Smooth muscle cell (in vitro differentiated cells): Measurements from ENCODE around the gene CLMN. TPM values are rescaled to one million over a fixed set of nuclear protein-coding genes. Genes with fewer than 3 reads are reported as not detected.

Experiments used
- DNase-seq: peaks from one replicate; lab custom pipeline; 2025; ENCODE audit not compliant: unreplicated experiment; lab: John Stamatoyannopoulos, UW
- H2AFZ ChIP-seq: fragments of 200-600 bp; sonication (generic); 2 replicates; pipeline ENCODE4 v1.6.0; 2016; ENCODE audit warnings: antibody characterized with exemption, low read depth, mild to moderate bottlenecking
- H3F3A ChIP-seq: fragments of 200-600 bp; sonication (generic); 2 replicates; pipeline ENCODE4 v1.6.0; 2017; ENCODE audit warnings: antibody characterized with exemption, low read depth
- H3K27ac ChIP-seq: fragments of 200-600 bp; sonication (generic); 2 replicates; pipeline ENCODE4 v1.5.1; 2016; ENCODE audit warnings: low read depth, mild to moderate bottlenecking
- H3K27me3 ChIP-seq: fragments of 200-600 bp; sonication (generic); 2 replicates; pipeline ENCODE4 v1.6.1; 2016; ENCODE audit warnings: low read depth, mild to moderate bottlenecking
- H3K36me3 ChIP-seq: fragments of 200-600 bp; sonication (generic); 2 replicates; pipeline ENCODE4 v1.5.1; 2016; ENCODE audit warnings: low read depth
- H3K4me1 ChIP-seq: fragments of 200-600 bp; sonication (generic); 2 replicates; pipeline ENCODE4 v1.5.1; 2016; ENCODE audit warnings: low read depth
- H3K4me2 ChIP-seq: fragments of 200-600 bp; sonication (generic); 2 replicates; pipeline ENCODE4 v1.6.0; 2016; ENCODE audit warnings: mild to moderate bottlenecking
- H3K4me3 ChIP-seq: fragments of 200-600 bp; sonication (generic); 2 replicates; pipeline ENCODE4 v1.5.1; 2016; ENCODE audit warnings: mild to moderate bottlenecking
- H3K79me2 ChIP-seq: fragments of 200-600 bp; sonication (generic); 2 replicates; pipeline ENCODE4 v1.6.0; 2016; ENCODE audit warnings: low read depth, mild to moderate bottlenecking
- H3K9ac ChIP-seq: fragments of 200-600 bp; sonication (generic); 2 replicates; pipeline ENCODE4 v1.6.0; 2016; ENCODE audit warnings: low read depth
- H3K9me3 ChIP-seq: fragments of 200-600 bp; sonication (generic); replicated peaks from 2 replicates; pipeline ENCODE4 v1.5.1; 2016; ENCODE audit warnings: low read depth
- H4K20me1 ChIP-seq: fragments of 200-600 bp; sonication (generic); 2 replicates; pipeline ENCODE4 v1.6.0; 2016; ENCODE audit warnings: low read depth
- WGBS: methylation state at CpG from one replicate; pipeline ENCODE4 v1.1.7; 2016; ENCODE audit warnings: low lambda C conversion rate; 5-methylcytosine and 5-hydroxymethylcytosine counted together
- polyA plus RNA-seq: library from polyadenylated mRNA; unstranded; fragments of >200 nt; fragmentation: Nextera tagmentation; extraction: Ambion mirVana; gene quantifications from 2 replicates; pipeline ENCODE4 v1.2.1, GENCODE V29; 2016
- total RNA-seq: library from RNA; depleted of rRNA; stranded (reverse); fragments of >200 nt; gene quantifications from 2 replicates; pipeline ENCODE4 v1.2.3, GENCODE V29; 2014
- TF ChIP-seq, protein P1 (sequence below): fragments of 200-600 bp; sonication (generic); IDR thresholded peaks from 2 replicates; pipeline ENCODE4 v1.5.1; 2017; ENCODE audit warnings: borderline replicate concordance, mild to moderate bottlenecking, antibody characterized with exemption; ENCODE audit not compliant: insufficient read depth, poor library complexity, severe bottlenecking

CLMN gene
- total and polyA plus RNA-seq, 2 experiments from 2014 or later, result 1.3 to 3.5 TPM

DNA sequence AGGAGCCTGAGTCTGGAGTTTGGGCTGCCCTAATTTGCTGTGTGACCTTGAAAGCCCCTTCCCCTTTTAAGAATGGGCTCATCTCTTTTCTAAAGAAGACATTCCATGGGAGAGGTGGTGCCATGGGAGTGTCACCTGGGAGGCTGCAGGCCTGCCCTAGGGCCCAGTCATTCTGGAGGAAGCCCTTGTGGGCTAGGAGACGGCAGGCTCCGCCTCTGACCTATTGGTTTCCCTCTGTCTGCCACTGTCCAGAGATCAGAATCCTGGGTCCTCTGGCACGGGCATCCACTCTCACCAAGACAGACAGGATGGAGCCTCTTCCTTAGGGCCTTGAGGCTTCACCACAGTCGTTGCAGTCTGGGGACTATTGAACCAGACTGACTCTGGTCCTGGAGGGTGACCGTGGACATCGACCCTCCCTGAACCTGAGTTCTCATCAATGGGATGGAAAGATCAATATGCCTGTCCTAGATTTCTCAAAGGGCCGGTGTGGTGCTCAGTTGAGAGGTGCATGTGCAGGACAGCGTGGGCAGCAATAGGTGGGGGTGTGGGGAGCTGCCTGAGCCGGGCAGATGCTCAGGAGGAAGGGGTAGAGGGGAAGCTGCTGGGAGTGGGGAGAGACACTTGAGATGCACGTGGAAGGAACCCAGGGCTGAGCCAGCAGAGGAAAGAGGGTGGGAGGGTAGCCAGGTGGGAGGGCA, 12.2 kb upstream of the CLMN start:
- no peak overlapping the region for H3K9ac ChIP-seq
- H3K36me3 ChIP-seq, result no peaks in the 10 kb centered on the region
- no peaks in the 10 kb centered on the region for H4K20me1 ChIP-seq
- no peak for DNase-seq
- TF ChIP-seq, protein P1, sequence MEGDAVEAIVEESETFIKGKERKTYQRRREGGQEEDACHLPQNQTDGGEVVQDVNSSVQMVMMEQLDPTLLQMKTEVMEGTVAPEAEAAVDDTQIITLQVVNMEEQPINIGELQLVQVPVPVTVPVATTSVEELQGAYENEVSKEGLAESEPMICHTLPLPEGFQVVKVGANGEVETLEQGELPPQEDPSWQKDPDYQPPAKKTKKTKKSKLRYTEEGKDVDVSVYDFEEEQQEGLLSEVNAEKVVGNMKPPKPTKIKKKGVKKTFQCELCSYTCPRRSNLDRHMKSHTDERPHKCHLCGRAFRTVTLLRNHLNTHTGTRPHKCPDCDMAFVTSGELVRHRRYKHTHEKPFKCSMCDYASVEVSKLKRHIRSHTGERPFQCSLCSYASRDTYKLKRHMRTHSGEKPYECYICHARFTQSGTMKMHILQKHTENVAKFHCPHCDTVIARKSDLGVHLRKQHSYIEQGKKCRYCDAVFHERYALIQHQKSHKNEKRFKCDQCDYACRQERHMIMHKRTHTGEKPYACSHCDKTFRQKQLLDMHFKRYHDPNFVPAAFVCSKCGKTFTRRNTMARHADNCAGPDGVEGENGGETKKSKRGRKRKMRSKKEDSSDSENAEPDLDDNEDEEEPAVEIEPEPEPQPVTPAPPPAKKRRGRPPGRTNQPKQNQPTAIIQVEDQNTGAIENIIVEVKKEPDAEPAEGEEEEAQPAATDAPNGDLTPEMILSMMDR, result no peak
- H3K9me3 ChIP-seq, result no peaks in the 10 kb centered on the region
- H3K79me2 ChIP-seq, result no peaks in the 10 kb centered on the region
- no peak overlapping the region for H2AFZ ChIP-seq
- H3K4me2 ChIP-seq, result no peak overlapping the region
- no peaks in the 10 kb centered on the region for H3K4me1 ChIP-seq
- no peak overlapping the region for H3K4me3 ChIP-seq
- WGBS, result 95% methylated on average over 9 of the region's 10 CpGs
- no peak overlapping the region for H3K27ac ChIP-seq
- no peaks in the 10 kb centered on the region for H3F3A ChIP-seq
- H3K27me3 ChIP-seq, result no peaks in the 10 kb centered on the region

DNA sequence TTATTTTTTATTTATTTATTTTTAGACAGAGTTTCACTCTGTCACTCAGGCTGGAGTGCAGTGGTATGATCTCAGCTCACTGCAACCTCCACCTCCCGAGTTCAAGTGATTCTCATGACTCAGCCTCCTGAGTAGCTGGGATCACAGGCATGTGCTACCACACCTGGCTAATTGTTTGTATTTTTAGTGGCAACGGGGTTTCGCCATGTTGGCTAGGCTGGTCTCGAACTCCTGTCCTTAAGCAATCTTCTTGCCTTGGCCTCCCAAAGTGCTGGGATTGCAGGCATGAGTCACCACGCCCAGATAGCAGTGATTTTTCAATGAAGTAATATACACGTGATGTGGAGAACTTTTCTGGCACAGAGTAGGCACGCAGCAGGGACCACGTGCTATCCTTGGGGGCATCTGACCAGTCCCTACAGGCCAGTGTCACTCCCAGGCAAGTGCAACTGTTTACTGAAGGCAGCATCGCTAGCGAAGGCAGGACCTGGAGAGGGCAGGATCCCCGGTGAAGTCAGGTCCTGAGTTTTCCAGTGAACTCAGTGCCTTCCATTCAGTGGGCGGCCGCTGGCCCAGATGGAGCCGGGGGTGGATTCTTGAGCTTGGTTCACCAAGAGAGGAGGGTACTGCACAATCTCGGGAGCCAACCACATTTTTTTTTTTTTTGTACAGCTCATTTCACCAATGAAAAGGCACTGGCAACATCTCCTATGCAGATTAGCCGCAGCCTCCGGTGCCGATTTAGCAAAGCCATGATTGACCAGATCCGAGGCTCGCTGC, 11.1 kb upstream of the CLMN start:
- H3F3A ChIP-seq, result no peaks in the 10 kb centered on the region
- no peaks in the 10 kb centered on the region for H3K79me2 ChIP-seq
- no peaks in the 10 kb centered on the region for H3K36me3 ChIP-seq
- no peaks in the 10 kb centered on the region for H3K9me3 ChIP-seq
- no peak overlapping the region for H2AFZ ChIP-seq
- H3K9ac ChIP-seq, result no peak overlapping the region
- no peaks in the 10 kb centered on the region for H4K20me1 ChIP-seq
- H3K27ac ChIP-seq, result no peak overlapping the region
- DNase-seq, result no peak
- H3K4me3 ChIP-seq, result no peak overlapping the region
- no peak overlapping the region for H3K4me2 ChIP-seq
- WGBS, result 88% methylated on average over 20 of the region's 20 CpGs
- TF ChIP-seq, protein P1, result no peak
- H3K27me3 ChIP-seq, result peaks cover 10% of the 10 kb centered on the region
- H3K4me1 ChIP-seq, result no peaks in the 10 kb centered on the region

DNA sequence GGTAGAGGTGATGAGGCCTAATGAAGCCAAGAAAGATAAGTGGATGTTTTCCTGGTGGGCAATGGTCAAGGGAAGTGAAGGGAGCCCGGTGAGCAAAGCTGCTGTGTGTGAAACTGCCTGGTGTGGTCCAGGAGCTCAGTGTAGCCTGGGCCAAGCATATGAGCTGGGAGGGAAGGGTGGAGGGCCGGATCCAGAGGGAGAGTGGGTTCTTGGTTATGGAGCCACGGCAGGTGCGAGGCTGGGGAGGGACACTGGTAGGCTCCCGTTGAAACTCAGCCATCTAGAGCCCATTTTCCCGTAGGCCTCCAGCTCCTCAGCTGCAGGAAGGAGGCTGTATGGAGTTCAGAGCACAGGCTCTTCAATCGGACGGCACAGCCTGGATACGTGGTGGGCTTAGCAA, 10.2 kb upstream of the CLMN start:
- no peaks in the 10 kb centered on the region for H3K4me1 ChIP-seq
- H2AFZ ChIP-seq, result no peak overlapping the region
- no peaks in the 10 kb centered on the region for H3K36me3 ChIP-seq
- WGBS, result 97% methylated on average over 9 of the region's 9 CpGs
- H4K20me1 ChIP-seq, result no peaks in the 10 kb centered on the region
- H3K9me3 ChIP-seq, result no peaks in the 10 kb centered on the region
- no peaks in the 10 kb centered on the region for H3F3A ChIP-seq
- peaks cover 12% of the 10 kb centered on the region for H3K27me3 ChIP-seq
- no peak overlapping the region for H3K4me3 ChIP-seq
- no peaks in the 10 kb centered on the region for H3K79me2 ChIP-seq
- DNase-seq, result no peak
- TF ChIP-seq, protein P1, result no peak
- no peak overlapping the region for H3K27ac ChIP-seq
- H3K4me2 ChIP-seq, result no peak overlapping the region
- no peak overlapping the region for H3K9ac ChIP-seq
